ENCODE results near the gene DTX4. TPM values are rescaled to one million over a fixed set of nuclear protein-coding genes. Genes with fewer than 3 reads are reported as not detected.

The DTX4 gene
- total RNA-seq, 1 donor from 2014 or later, result 24.2 TPM

- intact Hi-C loops (cut with micrococcal nuclease), result no loop called here
- no peak overlapping the region for H3K27ac Mint-ChIP-seq
- H3K4me3 Mint-ChIP-seq, result no peak overlapping the region
- POLR2A ChIA-PET, result no interaction called here
- TF ChIP-seq CTCF (IDR thresholded peaks at IDR 0.05), result no peak
- ATAC-seq (ENCODE audit: low read depth) (no peak), DNase-seq (no peak)
- H3K9me3 Mint-ChIP-seq, result no peaks in the 10 kb centered on the region
- no peaks in the 10 kb centered on the region for H3K27me3 Mint-ChIP-seq
- peaks cover 34% of the 10 kb centered on the region for H3K4me1 Mint-ChIP-seq
- CTCF ChIA-PET, result interaction anchor here (1.3 kb wide), 1 partner anchor 15 kb away, joined by 4 read pairs; no protein-coding TSS in a partner anchor
- peaks cover 95% of the 10 kb centered on the region for H3K36me3 Mint-ChIP-seq (ENCODE audit: low read depth)
Observed at GRCh38 chr11:59192446-59193020, 20.6 kb downstream of the DTX4 start.

- no peaks in the 10 kb centered on the region for H3K9me3 Mint-ChIP-seq
- ChIA-PET CTCF (interaction anchor here (0.6 to 2.9 kb wide), 5 partner anchors 8 to 28 kb away, joined by 3 to 14 read pairs (median 3); partner anchors contain the start of gene DTX4), POLR2A (interaction anchor here (1.3 kb wide), 1 partner anchor 21 kb away, joined by 6 read pairs; the partner anchor contains the start of gene DTX4)
- H3K27ac Mint-ChIP-seq, result no peak overlapping the region
- ATAC-seq (ENCODE audit: low read depth) (no peak), DNase-seq (no peak)
- H3K4me3 Mint-ChIP-seq, result no peak overlapping the region
- intact Hi-C loops (cut with micrococcal nuclease), result no loop called here
- peaks cover 96% of the 10 kb centered on the region for H3K36me3 Mint-ChIP-seq (ENCODE audit: low read depth)
- peaks cover 43% of the 10 kb centered on the region for H3K4me1 Mint-ChIP-seq
- no peaks in the 10 kb centered on the region for H3K27me3 Mint-ChIP-seq
- no peak for TF ChIP-seq CTCF (IDR thresholded peaks at IDR 0.05)
Observed at GRCh38 chr11:59193587-59194130, 21.7 kb downstream of the DTX4 start.

DNA sequence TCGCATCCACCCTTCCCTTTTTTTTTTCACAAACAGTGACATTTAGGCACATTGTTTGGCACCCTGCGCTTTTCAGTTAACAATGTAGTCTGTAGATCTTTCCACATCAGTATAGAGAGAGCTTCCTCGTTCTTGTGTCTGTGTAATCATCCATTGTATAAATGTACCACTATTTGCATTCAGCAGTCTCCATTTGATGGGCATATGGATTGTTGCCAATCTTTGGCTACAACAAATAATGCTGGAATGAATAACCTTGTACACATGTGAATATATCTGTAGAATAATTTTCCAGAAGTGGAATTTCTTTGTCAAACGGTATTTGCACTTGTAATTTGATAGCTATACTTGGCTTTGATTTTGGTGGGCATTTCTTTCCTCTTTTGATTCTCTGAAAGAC is 23.7 kb downstream of the DTX4 start:
- H3K36me3 Mint-ChIP-seq (ENCODE audit: low read depth), result peaks cover 92% of the 10 kb centered on the region
- peak overlapping the region; percentile 68 for H3K27ac Mint-ChIP-seq
- peaks cover 62% of the 10 kb centered on the region for H3K4me1 Mint-ChIP-seq
- ATAC-seq (ENCODE audit: low read depth) (no peak), DNase-seq (no peak)
- POLR2A ChIA-PET, result interaction anchor here (1.5 kb wide), 1 partner anchor 17 kb away, joined by 5 read pairs; the partner anchor contains the start of gene MPEG1
- no peaks in the 10 kb centered on the region for H3K9me3 Mint-ChIP-seq
- no peak for TF ChIP-seq CTCF (IDR thresholded peaks at IDR 0.05)
- no peak overlapping the region for H3K4me3 Mint-ChIP-seq
- CTCF ChIA-PET, result interaction anchor here (0.9 to 2.9 kb wide), 2 partner anchors 10 to 37 kb away, joined by 3 to 14 read pairs; no protein-coding TSS in a partner anchor
- H3K27me3 Mint-ChIP-seq, result no peaks in the 10 kb centered on the region
- intact Hi-C loops (cut with micrococcal nuclease), result no loop called here

- ATAC-seq (ENCODE audit: low read depth) (no peak), DNase-seq (no peak)
- Mint-ChIP-seq H3K27me3 (no peaks in the 10 kb centered on the region), H3K4me3 (no peak overlapping the region), H3K27ac (no peak overlapping the region), H3K36me3 (ENCODE audit: low read depth) (peaks cover 93% of the 10 kb centered on the region), H3K9me3 (no peaks in the 10 kb centered on the region), H3K4me1 (peaks cover 70% of the 10 kb centered on the region)
- POLR2A ChIA-PET, result interaction anchor here (1.5 kb wide), 1 partner anchor 16 kb away, joined by 5 read pairs; the partner anchor contains the start of gene MPEG1
- intact Hi-C loops (cut with micrococcal nuclease), result no loop called here
- CTCF ChIA-PET, result interaction anchor here (2.9 kb wide), 1 partner anchor 11 kb away, joined by 11 read pairs; no protein-coding TSS in a partner anchor
- TF ChIP-seq CTCF (IDR thresholded peaks at IDR 0.05), result no peak
Observed at GRCh38 chr11:59196777-59197176, 24.8 kb downstream of the DTX4 start.

- Mint-ChIP-seq H3K4me1 (peaks cover 82% of the 10 kb centered on the region), H3K9me3 (no peaks in the 10 kb centered on the region), H3K4me3 (no peak overlapping the region), H3K27ac (peak overlapping the region; percentile 88), H3K27me3 (no peaks in the 10 kb centered on the region), H3K36me3 (ENCODE audit: low read depth) (peaks cover 89% of the 10 kb centered on the region)
- ATAC-seq (ENCODE audit: low read depth) (peak; percentile 26), DNase-seq (no peak)
- TF ChIP-seq CTCF (IDR thresholded peaks at IDR 0.05), result no peak
- intact Hi-C loops (cut with micrococcal nuclease), result no loop called here
- CTCF ChIA-PET, result interaction anchor here (1.1 to 2.9 kb wide), 5 partner anchors 11 to 62 kb away, joined by 3 to 17 read pairs (median 4); partner anchors contain the start of genes DTX4 and MPEG1
- POLR2A ChIA-PET, result interaction anchor here (1.0 to 4.1 kb wide), 9 partner anchors 8 to 40 kb away, joined by 3 to 57 read pairs (median 4); partner anchors contain the start of genes DTX4 and MPEG1
Observed at GRCh38 chr11:59197991-59198390, 26.1 kb downstream of the DTX4 start.
